Measurements from ENCODE around the gene ANO1.

ANO1 gene

GRCh38 chr11:70106757-70107156 is 28.6 kb downstream of the ANO1 start:
- TF ChIP-seq CTCF (conservative IDR thresholded peaks at IDR 0.05) (no peak), ZFX (IDR thresholded peaks at IDR 0.05) (no peak)
- H3K27ac ChIP-seq: no peak overlapping the region; the same call in 1 of the 2 replicates

GRCh38 chr11:70107191-70107590 is 29.1 kb downstream of the ANO1 start:
- TF ChIP-seq CTCF (conservative IDR thresholded peaks at IDR 0.05): no peak
- TF ChIP-seq ZFX (IDR thresholded peaks at IDR 0.05): no peak
- H3K27ac ChIP-seq: no peak overlapping the region

- TF ChIP-seq CTCF (conservative IDR thresholded peaks at IDR 0.05): no peak
- TF ChIP-seq ZFX (IDR thresholded peaks at IDR 0.05): no peak
- H3K27ac ChIP-seq: no peak overlapping the region
These were observed 29.6 kb downstream of the ANO1 start for GRCh38 chr11:70107756-70108155.

- no peak overlapping the region for H3K27ac ChIP-seq
- no peak for TF ChIP-seq ZFX (IDR thresholded peaks at IDR 0.05)
- no peak for TF ChIP-seq CTCF (conservative IDR thresholded peaks at IDR 0.05)
These were observed 30.1 kb downstream of the ANO1 start for GRCh38 chr11:70108250-70108649.

GRCh38 chr11:70109006-70109405 is 30.9 kb downstream of the ANO1 start:
- TF ChIP-seq ZFX (IDR thresholded peaks at IDR 0.05) (no peak), CTCF (conservative IDR thresholded peaks at IDR 0.05) (no peak)
- H3K27ac ChIP-seq: no peak overlapping the region

GRCh38 chr11:70109903-70110302 is 31.8 kb downstream of the ANO1 start:
- TF ChIP-seq ZFX (IDR thresholded peaks at IDR 0.05) (no peak), CTCF (conservative IDR thresholded peaks at IDR 0.05) (no peak)
- H3K27ac ChIP-seq: no peak overlapping the region

- no peak overlapping the region for H3K27ac ChIP-seq
These were observed 32.5 kb downstream of the ANO1 start for GRCh38 chr11:70110538-70111055.

More at GRCh38 chr11:70110538-70111055, 32.5 kb downstream of the ANO1 start:
- TF ChIP-seq CTCF (conservative IDR thresholded peaks at IDR 0.05): no peak
- no peak for TF ChIP-seq ZFX (IDR thresholded peaks at IDR 0.05)
